Measurements from ENCODE around the gene SLC18A3. TPM values are rescaled to one million over a fixed set of nuclear protein-coding genes. Genes with fewer than 3 reads are reported as not detected.

SLC18A3 gene
- total RNA-seq, 1 experiment from 2014 or later, result not detected

DNA sequence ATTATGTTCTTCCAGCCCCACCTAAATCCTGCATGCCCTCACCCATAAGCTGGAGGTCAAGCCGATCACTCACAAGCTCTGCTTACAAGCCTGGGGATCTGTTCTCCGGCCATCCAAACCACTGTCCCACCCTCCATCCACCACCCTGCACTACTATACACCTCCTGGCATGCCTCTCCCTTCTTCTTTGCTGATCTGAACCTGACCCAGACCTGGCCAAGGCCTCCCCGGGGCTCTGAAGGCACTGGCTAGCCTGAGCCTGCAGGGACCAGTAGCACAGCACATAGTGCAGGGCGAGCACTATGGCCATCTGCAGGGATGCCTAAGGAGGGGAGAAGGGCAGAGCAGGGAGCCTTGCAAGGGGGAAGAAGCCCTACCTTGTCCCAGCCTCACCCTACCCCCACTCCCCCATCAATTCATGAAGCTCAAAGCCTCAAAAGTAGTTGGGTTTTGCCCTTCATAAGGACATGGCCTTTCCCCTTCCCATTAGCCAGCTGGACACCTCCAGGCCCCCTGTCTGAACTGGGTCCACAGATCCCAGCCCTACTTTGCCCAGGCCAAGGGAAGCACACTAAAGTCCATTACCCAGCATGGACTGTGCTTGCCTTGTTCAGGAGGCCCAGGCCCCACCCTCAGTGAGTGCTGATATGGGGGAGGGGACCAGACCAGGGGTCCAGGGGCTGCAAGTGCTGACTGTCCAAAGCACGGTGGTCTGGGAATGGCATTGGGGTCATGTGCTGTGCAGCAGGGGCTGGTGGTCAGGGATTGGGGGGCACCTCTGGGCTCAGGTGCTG is 33.3 kb downstream of the SLC18A3 start:
- no peaks in the 10 kb centered on the region for H3K36me3 ChIP-seq (ENCODE audit: control insufficient read depth in 1 of 2, insufficient read depth in 2 of 2, low read length in 2 of 2)
- ATAC-seq (no peak), DNase-seq (ENCODE audit: low read depth, low spot score) (no peak)
- no peaks in the 10 kb centered on the region for H3K9me2 ChIP-seq (ENCODE audit: insufficient read depth)
- H3K4me1 ChIP-seq (ENCODE audit: control insufficient read depth in 1 of 2, insufficient read depth in 2 of 2, low read length in 2 of 2), result no peaks in the 10 kb centered on the region
- CTCF ChIA-PET, result no interaction called here
- no peak overlapping the region for H2AFZ ChIP-seq (ENCODE audit: low read depth, low read length, poor library complexity, severe bottlenecking)
- intact Hi-C loops (cut with micrococcal nuclease), result no loop called here
- no peaks in the 10 kb centered on the region for H3K9me3 ChIP-seq (ENCODE audit: control insufficient read depth in 1 of 2, insufficient read depth in 1 of 2, low read depth in 1 of 2, low read length in 2 of 2)
- TF ChIP-seq CEBPB (IDR thresholded peaks at IDR 0.05; ENCODE audit: low read depth) (no peak), FOSL1 (IDR thresholded peaks at IDR 0.05; ENCODE audit: low read depth) (no peak), SRF (IDR thresholded peaks at IDR 0.05; ENCODE audit: low read depth) (no peak), EZH2 (IDR thresholded peaks at IDR 0.05) (no peak), EZH2phosphoT487 (IDR thresholded peaks at IDR 0.05; ENCODE audit: borderline replicate concordance) (no peak), ZFX (IDR thresholded peaks at IDR 0.05) (no peak), ZNF274 (IDR thresholded peaks at IDR 0.05; ENCODE audit: low read depth, low read length) (no peak)
- TF ChIP-seq, protein P1, sequence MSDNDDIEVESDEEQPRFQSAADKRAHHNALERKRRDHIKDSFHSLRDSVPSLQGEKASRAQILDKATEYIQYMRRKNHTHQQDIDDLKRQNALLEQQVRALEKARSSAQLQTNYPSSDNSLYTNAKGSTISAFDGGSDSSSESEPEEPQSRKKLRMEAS (IDR thresholded peaks at IDR 0.05), result no peak
- no peak overlapping the region for H3K27ac ChIP-seq (ENCODE audit: low read depth, low read length)
- H3K79me2 ChIP-seq (ENCODE audit: insufficient read depth, low read length), result no peaks in the 10 kb centered on the region
- H3K9ac ChIP-seq (ENCODE audit: low read length), result no peak overlapping the region
- RAD21 ChIA-PET (ENCODE audit: low non-redundant PET in 1 of 2, low total read pairs in 2 of 2, uncharacterized antibody in 2 of 2, unreplicated experiment in 2 of 2), result no interaction called here
- POLR2A ChIA-PET, result no interaction called here
- H4K20me1 ChIP-seq (ENCODE audit: insufficient read depth), result no peaks in the 10 kb centered on the region
- no peak overlapping the region for H3K4me3 ChIP-seq (replicated peaks in 1 of 2; ENCODE audit: low read depth in 1 of 2, low read length in 2 of 2)
- no TSS peak for BruUV-seq (replicated peaks)
- H3K27me3 ChIP-seq (ENCODE audit: insufficient read depth, low read length), result peaks cover 26% of the 10 kb centered on the region
- H3K4me2 ChIP-seq (ENCODE audit: low read length), result no peak overlapping the region

DNA sequence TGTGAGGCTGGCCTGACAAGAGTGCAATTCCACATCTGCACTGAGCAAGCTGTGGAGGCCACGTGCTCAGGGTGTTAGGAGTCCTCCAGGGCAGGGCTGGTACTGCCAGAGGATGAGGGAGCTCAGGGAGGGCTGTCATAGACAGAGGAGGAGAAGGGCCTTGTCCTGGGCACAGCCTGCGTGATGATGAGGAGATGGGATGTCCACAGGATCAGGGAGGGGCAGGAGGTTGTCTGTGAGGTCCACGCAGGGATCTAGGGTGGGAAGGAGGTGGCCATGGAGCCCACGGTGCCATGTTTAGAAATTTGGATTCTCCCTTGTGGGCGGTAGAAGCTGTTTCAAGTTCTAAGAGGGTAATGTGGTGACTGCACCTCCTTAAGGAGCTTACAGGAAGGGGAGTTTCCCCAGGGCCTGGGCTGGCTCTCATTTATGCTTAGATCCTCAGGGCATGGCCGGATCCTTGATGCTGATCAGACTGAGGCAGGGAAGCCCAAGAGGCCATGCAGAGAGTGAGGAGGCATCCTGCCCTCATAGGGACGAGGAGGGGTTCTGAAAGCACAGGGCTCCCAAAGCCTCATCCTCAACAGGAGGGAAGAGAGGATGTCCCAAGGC is 34.0 kb downstream of the SLC18A3 start:
- Histone ChIP-seq H4K20me1 (ENCODE audit: insufficient read depth) (no peaks in the 10 kb centered on the region), H3K27me3 (ENCODE audit: insufficient read depth, low read length) (peaks cover 19% of the 10 kb centered on the region), H3K9me2 (ENCODE audit: insufficient read depth) (no peaks in the 10 kb centered on the region), H3K36me3 (ENCODE audit: control insufficient read depth in 1 of 2, insufficient read depth in 2 of 2, low read length in 2 of 2) (no peaks in the 10 kb centered on the region), H3K4me1 (ENCODE audit: control insufficient read depth in 1 of 2, insufficient read depth in 2 of 2, low read length in 2 of 2) (no peaks in the 10 kb centered on the region), H3K79me2 (ENCODE audit: insufficient read depth, low read length) (no peaks in the 10 kb centered on the region), H3K9me3 (ENCODE audit: control insufficient read depth in 1 of 2, insufficient read depth in 1 of 2, low read depth in 1 of 2, low read length in 2 of 2) (no peaks in the 10 kb centered on the region), H3K9ac (ENCODE audit: low read length) (no peak overlapping the region), H3K4me2 (ENCODE audit: low read length) (no peak overlapping the region), H2AFZ (ENCODE audit: low read depth, low read length, poor library complexity, severe bottlenecking) (no peak overlapping the region), H3K4me3 (replicated peaks in 1 of 2; ENCODE audit: low read depth in 1 of 2, low read length in 2 of 2) (no peak overlapping the region), H3K27ac (ENCODE audit: low read depth, low read length) (no peak overlapping the region)
- TF ChIP-seq, protein P2, sequence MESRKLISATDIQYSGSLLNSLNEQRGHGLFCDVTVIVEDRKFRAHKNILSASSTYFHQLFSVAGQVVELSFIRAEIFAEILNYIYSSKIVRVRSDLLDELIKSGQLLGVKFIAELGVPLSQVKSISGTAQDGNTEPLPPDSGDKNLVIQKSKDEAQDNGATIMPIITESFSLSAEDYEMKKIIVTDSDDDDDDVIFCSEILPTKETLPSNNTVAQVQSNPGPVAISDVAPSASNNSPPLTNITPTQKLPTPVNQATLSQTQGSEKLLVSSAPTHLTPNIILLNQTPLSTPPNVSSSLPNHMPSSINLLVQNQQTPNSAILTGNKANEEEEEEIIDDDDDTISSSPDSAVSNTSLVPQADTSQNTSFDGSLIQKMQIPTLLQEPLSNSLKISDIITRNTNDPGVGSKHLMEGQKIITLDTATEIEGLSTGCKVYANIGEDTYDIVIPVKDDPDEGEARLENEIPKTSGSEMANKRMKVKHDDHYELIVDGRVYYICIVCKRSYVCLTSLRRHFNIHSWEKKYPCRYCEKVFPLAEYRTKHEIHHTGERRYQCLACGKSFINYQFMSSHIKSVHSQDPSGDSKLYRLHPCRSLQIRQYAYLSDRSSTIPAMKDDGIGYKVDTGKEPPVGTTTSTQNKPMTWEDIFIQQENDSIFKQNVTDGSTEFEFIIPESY (IDR thresholded peaks at IDR 0.05; ENCODE audit: extremely low read depth, insufficient replicate concordance, low read length), result no peak
- no peak for TF ChIP-seq ZFX (IDR thresholded peaks at IDR 0.05)
- TF ChIP-seq, protein P3, sequence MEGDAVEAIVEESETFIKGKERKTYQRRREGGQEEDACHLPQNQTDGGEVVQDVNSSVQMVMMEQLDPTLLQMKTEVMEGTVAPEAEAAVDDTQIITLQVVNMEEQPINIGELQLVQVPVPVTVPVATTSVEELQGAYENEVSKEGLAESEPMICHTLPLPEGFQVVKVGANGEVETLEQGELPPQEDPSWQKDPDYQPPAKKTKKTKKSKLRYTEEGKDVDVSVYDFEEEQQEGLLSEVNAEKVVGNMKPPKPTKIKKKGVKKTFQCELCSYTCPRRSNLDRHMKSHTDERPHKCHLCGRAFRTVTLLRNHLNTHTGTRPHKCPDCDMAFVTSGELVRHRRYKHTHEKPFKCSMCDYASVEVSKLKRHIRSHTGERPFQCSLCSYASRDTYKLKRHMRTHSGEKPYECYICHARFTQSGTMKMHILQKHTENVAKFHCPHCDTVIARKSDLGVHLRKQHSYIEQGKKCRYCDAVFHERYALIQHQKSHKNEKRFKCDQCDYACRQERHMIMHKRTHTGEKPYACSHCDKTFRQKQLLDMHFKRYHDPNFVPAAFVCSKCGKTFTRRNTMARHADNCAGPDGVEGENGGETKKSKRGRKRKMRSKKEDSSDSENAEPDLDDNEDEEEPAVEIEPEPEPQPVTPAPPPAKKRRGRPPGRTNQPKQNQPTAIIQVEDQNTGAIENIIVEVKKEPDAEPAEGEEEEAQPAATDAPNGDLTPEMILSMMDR (IDR thresholded peaks at IDR 0.05 in 2 of 3, conservative IDR thresholded peaks at IDR 0.05 in 1 of 3; ENCODE audit: borderline replicate concordance in 1 of 3, insufficient read depth in 1 of 3, low read depth in 2 of 3, low read length in 2 of 3), result no peak
- TF ChIP-seq POLR2A (IDR thresholded peaks at IDR 0.05; ENCODE audit: borderline replicate concordance, extremely low read depth, insufficient read depth, insufficient read length), result no peak
- TF ChIP-seq, protein P1 (IDR thresholded peaks at IDR 0.05), result no peak
- TF ChIP-seq CBX3 (IDR thresholded peaks at IDR 0.05; ENCODE audit: low read depth), result no peak
- no peak for TF ChIP-seq EGR1 (IDR thresholded peaks at IDR 0.05; ENCODE audit: low read depth)
- no peak for TF ChIP-seq SRF (IDR thresholded peaks at IDR 0.05; ENCODE audit: low read depth)
- DNase-seq (ENCODE audit: low read depth, low spot score) (no peak), ATAC-seq (no peak)
- ChIA-PET RAD21 (ENCODE audit: low non-redundant PET in 1 of 2, low total read pairs in 2 of 2, uncharacterized antibody in 2 of 2, unreplicated experiment in 2 of 2) (no interaction called here), POLR2A (no interaction called here), CTCF (no interaction called here)
- intact Hi-C loops (cut with micrococcal nuclease), result no loop called here
- no TSS peak for BruUV-seq (replicated peaks)

Data from HCT116 (cell line).